Measurements from ENCODE around the gene EIF4G1. TPM values are rescaled to one million over a fixed set of nuclear protein-coding genes. Genes with fewer than 3 reads are reported as not detected.

EIF4G1 gene
- total and polyA plus RNA-seq, 2 of the 4 experiments (the other 2 are of a cell fraction) = 225 to 274 TPM

GRCh38 chr3:184359610-184360009 lies 45.2 kb downstream of the EIF4G1 start:
- dilution Hi-C loops (cut with HindIII; ENCODE audit: low sequenced_read_pairs, unreplicated experiment) (loop anchor here (25.0 kb wide), 1 partner anchor 178 kb away; no protein-coding TSS in a partner anchor), in situ Hi-C loops (cut with MboI; ENCODE audit: low sequenced_read_pairs) (no loop called here), intact Hi-C loops (cut with micrococcal nuclease) (no loop called here)
- ChIA-PET CTCF (no interaction called here), POLR2A (ENCODE audit: unreplicated experiment) (no interaction called here)
- no peak for ATAC-seq (ENCODE audit: low read depth)
- Histone ChIP-seq H2AFZ (replicated peaks; ENCODE audit: low read length, poor library complexity) (no peak overlapping the region), H3K4me3 (ENCODE audit: insufficient read depth, low read depth, low read length) (no peak overlapping the region), H3K9me3 (ENCODE audit: control insufficient read depth, insufficient read depth, low read length) (no peaks in the 10 kb centered on the region), H2AK9ac (replicated peaks; ENCODE audit: low read depth, low read length, poor library complexity) (no peak overlapping the region), H2BK120ac (ENCODE audit: low read depth, low read length) (no peak overlapping the region), H3K9me1 (ENCODE audit: insufficient read depth, low read length) (peaks cover 18% of the 10 kb centered on the region; the same call in 1 of the 2 replicates), H2BK20ac (ENCODE audit: low read depth, low read length) (no peak overlapping the region), H3K79me1 (ENCODE audit: low read depth in 1 of 2, low read length in 2 of 2) (peaks cover 5 to 32% of the 10 kb centered on the region in 2 experiments), H3K4me2 (ENCODE audit: low read depth, low read length) (no peak overlapping the region), H4K8ac (ENCODE audit: low read depth in 2 of 2, low read length in 2 of 2) (no peak overlapping the region), H3K9ac (ENCODE audit: low read depth, low read length) (no peak overlapping the region), H4K20me1 (ENCODE audit: insufficient read depth, low read length) (peaks cover 10% of the 10 kb centered on the region), H3K56ac (ENCODE audit: extremely low read depth, insufficient read depth, low read length) (no peak overlapping the region), H2BK5ac (ENCODE audit: low read depth, low read length, poor library complexity, severe bottlenecking) (no peak overlapping the region), H3K36me3 (ENCODE audit: control insufficient read depth, insufficient read depth, low read length) (peaks cover 7% of the 10 kb centered on the region), H3K18ac (ENCODE audit: low read depth, low read length) (no peak overlapping the region), H3K4ac (ENCODE audit: low read depth, low read length) (no peak overlapping the region), H3K14ac (replicated peaks; ENCODE audit: low read depth, low read length) (no peak overlapping the region), H2AK5ac (ENCODE audit: low read depth, low read length) (no peak overlapping the region), H4K91ac (ENCODE audit: insufficient read depth, low read depth, low read length) (no peak overlapping the region), H4K5ac (ENCODE audit: low read depth, low read length) (no peak overlapping the region), H3K4me1 (ENCODE audit: control insufficient read depth, insufficient read depth, low read length) (peaks cover 7% of the 10 kb centered on the region), H3K23ac (ENCODE audit: low read depth, low read length) (no peak overlapping the region), H3K27me3 (ENCODE audit: control insufficient read depth, insufficient read depth, low read length) (no peaks in the 10 kb centered on the region), H3K27ac (ENCODE audit: insufficient read depth, low read length) (no peak overlapping the region), H2BK15ac (ENCODE audit: low read depth, low read length) (no peak overlapping the region)
- no peak for DNase-seq
- WGBS, 2 experiments (ENCODE audit: extremely low coverage in 2 of 2, insufficient read length in 1 of 2) = 49% methylated on average over 7 of the region's 9 CpGs; no CpG with 5 or more reads in 1 of the 2 experiments
- TF ChIP-seq RCOR1 (IDR thresholded peaks at IDR 0.05; ENCODE audit: insufficient replicate concordance, low read length) (no peak), CHD1 (IDR thresholded peaks at IDR 0.05; ENCODE audit: low read depth, low read length) (no peak)
- BruUV-seq (replicated peaks) = no TSS peak

All from IMR-90 (cell line).